GM21447 (cell line): Measurements from ENCODE around the gene HIPK1.

Experiments
- ATAC-seq: cut with Tn5 transposase; IDR thresholded peaks from one replicate; pipeline ENCODE4 v1.9.1; 2021; ENCODE audit not compliant: unreplicated experiment

The HIPK1 gene

DNA sequence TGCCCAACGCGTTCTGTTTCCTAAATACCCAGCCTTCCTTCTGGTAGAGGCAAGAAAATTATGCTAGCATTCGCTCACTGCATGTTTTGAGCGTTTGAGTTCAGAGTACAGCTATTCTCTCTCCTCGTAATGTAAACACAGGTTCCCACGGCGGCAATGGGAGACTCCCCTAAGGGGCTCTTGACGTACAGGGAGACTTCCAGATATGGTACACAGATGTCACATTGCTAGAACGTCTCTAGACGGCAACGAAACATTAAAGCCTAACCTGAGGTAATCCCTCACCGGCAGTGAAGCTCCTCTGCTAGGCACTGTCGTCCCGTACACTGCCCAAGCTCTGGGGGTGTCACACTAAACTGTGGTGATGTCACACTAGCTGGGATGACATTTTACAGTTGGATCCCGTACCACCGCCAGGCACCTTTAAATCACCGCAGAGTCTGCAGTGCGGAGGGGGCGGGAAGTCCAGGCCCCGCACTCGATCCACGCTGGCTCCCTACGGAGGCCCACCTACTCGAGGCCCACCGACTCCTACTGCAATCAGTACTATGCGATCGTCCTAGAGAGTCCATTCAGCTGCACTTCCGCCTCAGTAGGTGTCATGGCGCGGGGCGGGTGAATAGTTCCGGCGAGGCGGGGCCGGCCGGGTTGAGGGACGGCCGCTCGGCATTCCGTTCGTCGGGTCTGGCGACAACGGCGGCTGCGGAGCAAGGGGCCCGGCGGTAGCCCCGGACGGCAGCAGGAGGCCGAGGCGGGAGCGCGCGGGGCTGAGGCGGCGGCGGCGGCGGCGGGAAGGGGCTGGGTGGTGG is at the start of gene HIPK1:
Gene HIPK1, plus strand, starts transcription at position 384 of the 809 bp plus-strand sequence.
- ATAC-seq: peak; percentile 60

GRCh38 chr1:113879739-113880038 is 49.4 kb upstream of the HIPK1 start:
- no peak for ATAC-seq

DNA sequence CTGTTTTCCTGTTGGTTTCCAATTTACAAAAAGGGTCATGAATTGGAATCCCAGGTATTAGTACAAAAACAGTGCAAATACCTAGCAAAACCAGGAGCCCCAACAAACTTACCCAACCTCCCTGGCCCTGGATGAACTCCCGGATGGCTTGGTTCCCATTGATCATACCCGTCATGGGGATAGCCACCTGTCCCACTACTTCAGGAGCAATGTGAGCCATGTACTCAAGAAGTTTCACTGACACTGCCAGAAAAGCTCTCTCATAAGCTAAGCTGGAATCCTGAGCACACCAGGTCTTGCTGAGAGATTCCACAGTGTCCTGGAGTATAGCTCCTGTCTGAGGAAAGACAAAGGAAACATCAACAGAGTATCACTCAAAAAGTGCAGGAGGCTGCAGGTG is 47.5 kb upstream of the HIPK1 start:
- ATAC-seq: no peak

- no peak for ATAC-seq
Observed at GRCh38 chr1:113886417-113887401, 42.4 kb upstream of the HIPK1 start.

- no peak for ATAC-seq
Observed at GRCh38 chr1:113887402-113888175, 41.5 kb upstream of the HIPK1 start, which contains the start of gene BCL2L15. Gene BCL2L15, minus strand, starts transcription at chr1:113887581. Its CDS starts 206 bp downstream, at chr1:113887375.

GRCh38 chr1:113890816-113891215 is 38.3 kb upstream of the HIPK1 start:
- ATAC-seq: no peak

- ATAC-seq: no peak
Observed at GRCh38 chr1:113891631-113892220, 37.4 kb upstream of the HIPK1 start.

- no peak for ATAC-seq
Observed at GRCh38 chr1:113893267-113893666, 35.9 kb upstream of the HIPK1 start.

DNA sequence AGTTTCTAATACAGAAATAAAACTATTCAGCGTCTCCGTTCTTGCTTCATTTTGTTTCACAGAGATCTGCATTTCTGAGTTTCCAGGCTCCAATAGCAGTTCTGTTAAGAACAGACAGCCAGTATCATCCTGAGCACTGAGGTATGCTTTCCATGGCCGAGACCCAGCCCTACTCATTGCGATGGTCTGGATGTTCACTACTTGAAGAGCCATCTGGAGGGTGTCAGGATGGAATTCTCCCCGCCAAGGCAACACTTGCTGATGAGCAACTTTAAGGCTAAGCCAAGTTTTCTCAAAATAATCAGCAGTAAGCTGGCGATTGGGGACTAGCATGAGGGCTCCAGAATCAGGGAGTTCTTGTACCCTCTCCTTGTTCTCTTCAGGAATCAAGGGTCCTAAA is 34.0 kb upstream of the HIPK1 start:
- ATAC-seq: no peak

DNA sequence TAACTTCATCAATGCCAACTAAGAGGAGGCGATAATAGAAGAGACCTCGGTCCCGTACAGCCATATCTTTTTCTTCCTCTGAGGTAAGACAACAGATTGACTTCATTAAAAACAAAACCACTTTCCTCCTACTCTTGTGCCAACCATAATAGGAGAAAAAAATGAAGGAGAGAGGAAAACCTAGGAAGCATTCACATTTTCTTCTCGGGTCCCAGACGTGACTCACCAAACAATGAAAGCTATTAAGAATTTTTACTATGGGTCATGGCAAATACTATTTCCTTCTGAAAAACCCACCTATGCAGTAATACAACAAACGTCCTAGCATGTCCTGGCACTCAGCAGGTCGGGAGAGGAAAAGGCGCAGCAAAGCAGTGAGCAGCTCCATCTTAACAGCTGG is 33.2 kb upstream of the HIPK1 start:
- ATAC-seq: no peak

GRCh38 chr1:113898241-113898814 is 30.8 kb upstream of the HIPK1 start:
- no peak for ATAC-seq

- ATAC-seq: no peak
Observed at GRCh38 chr1:113899111-113899510, 30.0 kb upstream of the HIPK1 start.

DNA sequence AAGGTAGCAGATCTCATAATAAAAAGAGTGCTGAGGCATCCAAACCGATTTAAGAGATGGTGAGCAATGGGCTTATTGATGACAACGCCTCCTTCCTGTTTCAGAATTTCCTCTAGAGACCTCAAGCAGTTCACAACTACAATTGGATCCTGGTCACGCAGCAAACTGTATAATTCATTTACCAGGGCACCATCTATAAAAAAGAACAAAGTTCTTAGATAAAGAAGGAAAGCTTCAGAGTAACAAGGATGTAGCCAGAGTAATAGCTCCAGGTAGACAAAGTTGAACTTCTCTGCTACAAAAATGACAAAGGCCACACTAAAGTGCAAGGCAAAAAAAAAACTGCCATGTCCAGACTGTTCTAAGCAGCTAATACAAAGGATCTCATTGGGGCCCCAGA is 27.9 kb upstream of the HIPK1 start:
- no peak for ATAC-seq

DNA sequence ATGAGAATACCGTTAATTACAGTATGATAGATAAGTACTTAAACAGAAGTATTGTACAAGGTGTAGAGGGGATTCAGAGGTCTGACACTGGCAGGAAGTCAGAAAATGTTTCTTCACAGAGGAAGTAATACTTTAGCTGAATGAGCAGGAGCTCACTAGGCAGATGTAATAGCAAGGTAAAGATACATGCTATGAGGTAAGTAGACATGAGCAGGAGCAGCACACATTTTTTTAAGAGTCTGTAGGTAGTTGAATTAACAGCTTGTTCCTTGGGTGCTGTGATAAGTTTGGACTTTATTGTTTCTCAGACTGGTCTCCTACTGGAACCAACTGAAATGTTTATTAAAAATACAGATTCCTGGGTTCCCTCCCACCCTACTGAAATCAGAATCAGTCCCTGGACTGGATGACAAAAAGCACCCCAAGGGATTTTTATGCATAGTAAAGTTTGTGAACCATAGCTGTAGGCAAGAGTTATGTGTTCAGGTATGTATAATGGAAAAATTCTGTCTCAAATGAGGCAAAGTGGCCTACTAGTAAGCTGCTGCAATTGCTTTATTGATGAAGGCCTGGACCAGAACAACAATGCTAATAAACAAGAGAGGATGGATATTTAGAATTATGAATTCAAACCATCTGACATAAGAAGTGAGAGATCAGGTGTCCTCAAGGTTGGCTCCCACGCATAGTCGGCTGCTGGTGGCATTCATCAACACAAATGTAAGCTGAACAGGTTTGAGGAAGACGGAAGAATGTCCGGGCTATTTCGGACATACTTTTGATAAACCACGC is 25.4 kb upstream of the HIPK1 start:
- no peak for ATAC-seq

DNA sequence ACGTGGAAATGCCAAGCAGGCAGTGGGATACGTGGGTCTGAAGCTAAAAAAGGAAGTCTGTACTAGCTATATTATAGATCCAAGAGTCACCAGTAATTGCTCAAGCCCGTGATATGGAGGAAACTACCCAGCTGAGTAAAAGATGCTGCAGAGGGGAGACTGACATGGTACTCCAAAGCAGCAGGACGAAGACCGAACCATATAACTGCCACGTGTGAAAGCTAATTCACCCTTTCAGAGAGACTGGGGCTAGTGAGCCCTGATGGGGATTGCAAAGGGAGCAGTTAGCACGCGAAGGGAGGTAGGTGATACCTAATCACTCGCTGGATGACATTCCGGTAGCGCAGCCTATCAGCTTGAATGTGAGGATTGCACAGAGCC is 24.8 kb upstream of the HIPK1 start:
- peak; percentile 22 for ATAC-seq

DNA sequence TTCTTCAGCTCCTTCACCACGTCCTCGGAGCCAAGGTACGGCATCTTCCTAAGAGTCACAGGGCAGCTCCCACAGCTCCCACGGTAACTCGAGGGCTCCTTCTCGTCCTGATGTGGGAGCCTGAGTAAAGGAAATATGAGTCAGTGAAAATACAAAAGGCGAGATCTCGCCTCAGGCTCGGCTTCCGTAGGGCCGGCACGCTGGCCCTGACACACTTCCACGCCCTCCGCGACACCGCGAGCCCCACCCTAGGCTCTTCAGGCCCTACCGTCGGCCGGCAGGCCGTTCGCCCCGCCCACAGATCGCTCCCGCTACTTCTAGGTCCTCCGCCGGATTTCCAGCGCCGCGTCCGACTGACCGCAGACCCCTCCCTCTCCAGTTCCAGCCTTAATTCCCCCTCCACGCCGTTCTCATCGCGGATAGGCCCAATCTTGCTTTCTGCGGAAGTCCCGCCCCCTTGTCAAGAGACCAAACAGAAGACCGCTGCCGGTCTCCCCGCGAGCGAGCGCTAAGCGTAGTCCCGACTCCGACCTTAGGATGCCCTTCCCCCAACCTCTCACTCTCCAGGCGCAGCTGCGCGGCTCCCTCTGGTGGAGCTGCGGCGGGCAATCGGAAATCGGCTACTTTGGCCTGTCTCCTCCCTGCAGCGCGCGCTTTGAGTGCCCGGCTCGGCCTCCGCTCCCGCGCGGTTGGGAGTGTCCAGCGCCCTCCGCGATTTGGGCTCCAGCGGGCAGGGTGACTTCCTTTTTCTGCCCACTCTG is 24.3 kb upstream of the HIPK1 start, which contains the start of the genes AP4B1 and DCLRE1B:
Gene AP4B1, minus strand, starts transcription at position 126 of the 761 bp plus-strand sequence. Its CDS starts 82 bp downstream, at position 44.
Gene DCLRE1B, plus strand, starts transcription at position 653 of the 761 bp plus-strand sequence. CDS start 261 bp downstream, outside the sequence.
- ATAC-seq: peak; percentile 89

DNA sequence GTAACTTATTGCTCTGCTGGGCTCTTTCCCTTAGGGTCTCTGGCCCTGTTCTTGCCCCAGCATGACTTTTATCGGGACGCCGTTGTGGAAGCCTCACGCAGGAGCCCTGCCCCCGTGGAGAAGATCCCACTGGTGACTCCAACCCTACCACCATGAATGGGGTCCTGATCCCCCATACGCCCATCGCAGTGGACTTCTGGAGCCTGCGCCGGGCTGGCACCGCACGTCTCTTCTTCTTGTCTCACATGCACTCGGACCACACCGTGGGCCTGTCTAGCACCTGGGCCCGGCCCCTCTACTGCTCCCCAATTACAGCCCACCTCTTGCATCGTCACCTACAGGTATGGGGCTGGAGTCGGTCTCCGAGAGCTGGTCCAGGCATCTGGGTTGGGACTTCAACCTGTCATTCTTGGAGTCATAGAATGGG is 23.7 kb upstream of the HIPK1 start:
- ATAC-seq: peak; percentile 7

DNA sequence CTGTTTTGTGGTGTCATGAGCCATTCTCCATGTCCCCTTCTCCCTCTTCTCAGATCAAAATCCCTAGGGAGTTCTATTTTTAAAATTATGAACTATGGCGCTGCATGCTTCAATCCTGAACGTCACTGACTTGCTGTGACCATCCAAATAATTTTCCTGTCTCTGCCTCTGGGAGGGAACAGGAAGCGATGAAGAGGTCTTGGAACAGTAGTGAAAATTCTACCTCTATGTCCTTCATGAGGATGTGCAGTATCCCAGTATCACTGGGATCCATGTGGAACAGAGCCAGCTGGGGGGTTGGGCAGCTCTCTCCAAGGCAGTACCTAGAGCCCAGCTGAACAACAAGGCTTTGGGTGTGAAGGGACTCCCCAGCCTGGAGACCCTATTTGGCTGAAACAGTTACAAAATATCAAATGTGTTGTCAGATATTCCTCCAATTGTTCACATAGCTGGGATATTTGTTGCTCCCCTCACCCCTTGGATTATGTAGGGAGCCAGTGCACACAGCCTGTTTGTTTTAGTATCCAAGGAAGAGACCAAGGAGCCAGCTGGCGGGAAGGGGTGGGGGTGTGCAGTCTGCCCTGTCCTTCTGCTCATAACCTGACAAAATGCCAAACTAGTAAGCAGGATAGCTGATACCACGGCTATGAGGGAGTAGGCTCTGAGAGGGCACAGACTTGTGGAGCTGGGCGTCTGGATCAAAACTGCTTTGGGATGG is 16.4 kb upstream of the HIPK1 start:
- ATAC-seq: no peak
